WTC11 (cell line): ENCODE results near the gene USO1. TPM values are rescaled to one million over a fixed set of nuclear protein-coding genes. Genes with fewer than 3 reads are reported as not detected.

Experiments used
- ATAC-seq: fragments of 200-7000 bp; cut with Tn5 transposase; 2 replicates; pipeline ENCODE4 v1.10.0; 2021; ENCODE audit warnings: mild to moderate bottlenecking, moderate library complexity
- CTCF ChIA-PET: fragments of 300-600 bp; sonication (Branson Sonifier 250); formaldehyde crosslinking; loops from one replicate; lab custom pipeline; 2021; ENCODE audit warnings: antibody characterized with exemption; lab: Charles Lee
- POLR2A ChIA-PET: fragments of 350-600 bp; sonication (Branson Sonifier 250); formaldehyde crosslinking; loops from one replicate; lab custom pipeline; 2021; ENCODE audit warnings: antibody characterized with exemption; lab: Charles Lee
- DNase-seq: peaks from one replicate; pipeline ENCODE4 v3.0.0; 2021; ENCODE audit warnings: low spot score
- H3K27ac Mint-ChIP-seq: 2 replicates; pipeline ENCODE4 v1.8.0; 2021; ENCODE audit warnings: mixed read lengths
- H3K27me3 Mint-ChIP-seq: 2 replicates; pipeline ENCODE4 v1.8.0; 2021; ENCODE audit warnings: low read depth, mild to moderate bottlenecking, moderate library complexity, mixed read lengths
- H3K36me3 Mint-ChIP-seq: 2 replicates; pipeline ENCODE4 v1.8.0; 2021; ENCODE audit warnings: mixed read lengths
- H3K4me1 Mint-ChIP-seq: 2 replicates; pipeline ENCODE4 v1.8.0; 2022; ENCODE audit warnings: mixed read lengths
- H3K4me3 Mint-ChIP-seq: 2 replicates; pipeline ENCODE4 v1.8.0; 2021; ENCODE audit warnings: mild to moderate bottlenecking, moderate library complexity, mixed read lengths
- H3K9me3 Mint-ChIP-seq: 2 replicates; pipeline ENCODE4 v1.8.0; 2021; ENCODE audit warnings: mixed read lengths
- AR ChIP-seq: fragments of 250-450 bp; sonication (Bioruptor Pico); IDR thresholded peaks from 2 replicates; pipeline ENCODE4 v1.9.0; 2021; ENCODE audit warnings: mild to moderate bottlenecking
- CREB1 ChIP-seq: sonication (generic); formaldehyde crosslinking; IDR thresholded peaks from 2 replicates; pipeline ENCODE4 v1.8.0; 2023; ENCODE audit warnings: mild to moderate bottlenecking, missing genetic modification reagents
- E2F4 ChIP-seq: sonication (generic); formaldehyde crosslinking; IDR thresholded peaks from 2 replicates; pipeline ENCODE4 v1.8.1; 2022; ENCODE audit warnings: low read depth, mild to moderate bottlenecking, moderate library complexity, missing genetic modification reagents, borderline replicate concordance
- ELF4 ChIP-seq: sonication (generic); formaldehyde crosslinking; IDR thresholded peaks from 2 replicates; pipeline ENCODE4 v1.8.1; 2022; ENCODE audit warnings: low read depth, mild to moderate bottlenecking, moderate library complexity, missing genetic modification reagents
- EMX1 ChIP-seq: fragments of 250-450 bp; sonication (Bioruptor Pico); IDR thresholded peaks from 2 replicates; pipeline ENCODE4 v1.8.0; 2021; ENCODE audit warnings: mild to moderate bottlenecking
- FOXP4 ChIP-seq: sonication (generic); formaldehyde crosslinking; IDR thresholded peaks from 2 replicates; pipeline ENCODE4 v1.8.0; 2022; ENCODE audit warnings: mild to moderate bottlenecking, missing genetic modification reagents
- GABPB1 ChIP-seq: sonication (generic); formaldehyde crosslinking; IDR thresholded peaks from 2 replicates; pipeline ENCODE4 v1.8.1; 2023; ENCODE audit warnings: mild to moderate bottlenecking, missing genetic modification reagents
- MAX ChIP-seq: sonication (generic); formaldehyde crosslinking; IDR thresholded peaks from 2 replicates; pipeline ENCODE4 v1.8.0; 2022; ENCODE audit warnings: mild to moderate bottlenecking, missing genetic modification reagents
- MLX ChIP-seq: sonication (generic); formaldehyde crosslinking; IDR thresholded peaks from 2 replicates; pipeline ENCODE4 v1.8.1; 2023; ENCODE audit warnings: mild to moderate bottlenecking, missing genetic modification reagents, moderate library complexity
- NFATC4 ChIP-seq: fragments of 250-450 bp; sonication (Bioruptor Pico); IDR thresholded peaks from 2 replicates; pipeline ENCODE4 v1.9.0; 2021; ENCODE audit warnings: mild to moderate bottlenecking
- NR2C2 ChIP-seq: sonication (generic); formaldehyde crosslinking; IDR thresholded peaks from 2 replicates; pipeline ENCODE4 v1.8.0; 2022; ENCODE audit warnings: mild to moderate bottlenecking, missing genetic modification reagents
- NR3C1 ChIP-seq: sonication (generic); formaldehyde crosslinking; conservative IDR thresholded peaks from 2 replicates; pipeline ENCODE4 v1.8.1; 2023; ENCODE audit warnings: low read depth, mild to moderate bottlenecking, missing genetic modification reagents
- ZBTB21 ChIP-seq: sonication (generic); formaldehyde crosslinking; IDR thresholded peaks from 2 replicates; pipeline ENCODE4 v1.8.1; 2023; ENCODE audit warnings: mild to moderate bottlenecking, missing genetic modification reagents, borderline replicate concordance
- ZNF121 ChIP-seq: sonication (generic); formaldehyde crosslinking; IDR thresholded peaks from 2 replicates; pipeline ENCODE4 v1.8.0; 2023; ENCODE audit warnings: missing genetic modification reagents
- ZNF281 ChIP-seq: sonication (generic); formaldehyde crosslinking; IDR thresholded peaks from 2 replicates; pipeline ENCODE4 v1.8.0; 2023; ENCODE audit warnings: mild to moderate bottlenecking, missing genetic modification reagents
- ZNF532 ChIP-seq: fragments of 250-450 bp; sonication (Bioruptor Pico); IDR thresholded peaks from 2 replicates; pipeline ENCODE4 v1.9.0; 2021; ENCODE audit warnings: mild to moderate bottlenecking, borderline replicate concordance
- ZNF671 ChIP-seq: fragments of 250-450 bp; sonication (Bioruptor Pico); IDR thresholded peaks from 2 replicates; pipeline ENCODE4 v1.8.0; 2021; ENCODE audit warnings: mild to moderate bottlenecking
- total RNA-seq: library from RNA; stranded (reverse); gene quantifications from 3 replicates; pipeline ENCODE4 v1.2.3, GENCODE V29; 2021

Gene USO1
- total RNA-seq, 1 experiment from 2014 or later = 162 TPM

GRCh38 chr4:75698162-75698962 lies 26.0 kb upstream of the USO1 start:
- Mint-ChIP-seq H3K27ac (peak overlapping the region; percentile 80), H3K36me3 (peaks cover 13% of the 10 kb centered on the region), H3K27me3 (no peaks in the 10 kb centered on the region), H3K9me3 (no peaks in the 10 kb centered on the region), H3K4me1 (peaks cover 55% of the 10 kb centered on the region), H3K4me3 (no peak overlapping the region)
- TF ChIP-seq ZNF121 (CRISPR knock-in tag) (peak; percentile 81), ELF4 (CRISPR knock-in tag) (no peak)
- DNase-seq = no peak
- CTCF ChIA-PET = no interaction called here
- peak; percentile 68 for ATAC-seq
- POLR2A ChIA-PET = interaction anchor here (1.1 kb wide), 1 partner anchor 8 kb away, joined by 3 read pairs; no protein-coding TSS in a partner anchor

GRCh38 chr4:75698963-75699228 lies 25.5 kb upstream of the USO1 start:
- Mint-ChIP-seq H3K4me3 (no peak overlapping the region), H3K27me3 (no peaks in the 10 kb centered on the region), H3K4me1 (peaks cover 58% of the 10 kb centered on the region), H3K36me3 (peaks cover 12% of the 10 kb centered on the region), H3K27ac (peak overlapping the region; percentile 84), H3K9me3 (no peaks in the 10 kb centered on the region)
- DNase-seq = no peak
- ATAC-seq = no peak
- CTCF ChIA-PET = no interaction called here
- TF ChIP-seq GABPB1 (CRISPR knock-in tag) = no peak
- no peak for TF ChIP-seq ZBTB21 (CRISPR knock-in tag)
- TF ChIP-seq MLX (CRISPR knock-in tag) = no peak
- no peak for TF ChIP-seq ZNF532 (CRISPR knock-in tag)
- no peak for TF ChIP-seq EMX1 (CRISPR knock-in tag)
- TF ChIP-seq E2F4 (CRISPR knock-in tag) = no peak
- TF ChIP-seq ZNF281 (CRISPR knock-in tag) = no peak
- POLR2A ChIA-PET = no interaction called here

- Mint-ChIP-seq H3K27me3 (no peaks in the 10 kb centered on the region), H3K9me3 (no peaks in the 10 kb centered on the region), H3K27ac (peak overlapping the region; percentile 84), H3K4me3 (no peak overlapping the region), H3K36me3 (peaks cover 9% of the 10 kb centered on the region; the same call in 1 of the 2 replicates), H3K4me1 (peaks cover 60% of the 10 kb centered on the region)
- no peak for ATAC-seq
- POLR2A ChIA-PET = no interaction called here
- CTCF ChIA-PET = no interaction called here
- DNase-seq = no peak
- TF ChIP-seq AR (CRISPR knock-in tag) (no peak), MAX (CRISPR knock-in tag) (no peak), NR3C1 (CRISPR knock-in tag) (no peak), ZNF671 (no peak), NFATC4 (CRISPR knock-in tag) (no peak), FOXP4 (no peak), CREB1 (CRISPR knock-in tag) (no peak), NR2C2 (no peak)
Measured at GRCh38 chr4:75699299-75699698, 25.1 kb upstream of the USO1 start.
